ENCODE results near the gene LRRC8E.

The LRRC8E gene

DNA sequence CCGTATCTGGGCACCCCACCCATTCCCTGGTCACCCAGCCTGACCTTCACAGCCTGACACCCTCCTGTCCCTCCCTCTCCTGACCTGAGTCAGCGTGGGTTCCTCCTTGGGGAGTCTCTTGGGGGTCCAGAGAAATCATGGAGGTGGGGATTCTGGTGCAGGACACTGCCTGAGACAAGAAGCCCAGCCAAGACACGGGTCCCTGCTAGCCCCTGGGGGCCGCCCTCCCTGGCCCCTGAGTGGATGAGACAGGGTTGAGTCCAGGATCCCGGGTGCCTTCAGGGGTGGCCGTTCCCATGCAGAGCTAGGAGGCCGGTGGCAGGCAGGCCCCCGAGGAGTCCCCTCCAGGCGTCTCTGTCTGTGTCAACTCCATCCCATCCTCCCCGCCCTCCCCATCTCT is 17.0 kb downstream of the LRRC8E start:
- H3K27me3 ChIP-seq (ENCODE audit: insufficient read depth, low read depth) = no peaks in the 10 kb centered on the region
- H3K27ac ChIP-seq = no peak overlapping the region
- TF ChIP-seq, protein P1, sequence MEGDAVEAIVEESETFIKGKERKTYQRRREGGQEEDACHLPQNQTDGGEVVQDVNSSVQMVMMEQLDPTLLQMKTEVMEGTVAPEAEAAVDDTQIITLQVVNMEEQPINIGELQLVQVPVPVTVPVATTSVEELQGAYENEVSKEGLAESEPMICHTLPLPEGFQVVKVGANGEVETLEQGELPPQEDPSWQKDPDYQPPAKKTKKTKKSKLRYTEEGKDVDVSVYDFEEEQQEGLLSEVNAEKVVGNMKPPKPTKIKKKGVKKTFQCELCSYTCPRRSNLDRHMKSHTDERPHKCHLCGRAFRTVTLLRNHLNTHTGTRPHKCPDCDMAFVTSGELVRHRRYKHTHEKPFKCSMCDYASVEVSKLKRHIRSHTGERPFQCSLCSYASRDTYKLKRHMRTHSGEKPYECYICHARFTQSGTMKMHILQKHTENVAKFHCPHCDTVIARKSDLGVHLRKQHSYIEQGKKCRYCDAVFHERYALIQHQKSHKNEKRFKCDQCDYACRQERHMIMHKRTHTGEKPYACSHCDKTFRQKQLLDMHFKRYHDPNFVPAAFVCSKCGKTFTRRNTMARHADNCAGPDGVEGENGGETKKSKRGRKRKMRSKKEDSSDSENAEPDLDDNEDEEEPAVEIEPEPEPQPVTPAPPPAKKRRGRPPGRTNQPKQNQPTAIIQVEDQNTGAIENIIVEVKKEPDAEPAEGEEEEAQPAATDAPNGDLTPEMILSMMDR (conservative IDR thresholded peaks at IDR 0.05; ENCODE audit: low read depth, low read length) = no peak
- no peak overlapping the region for H3K4me3 ChIP-seq (IDR thresholded peaks at IDR 0.05; ENCODE audit: insufficient read depth, low read depth, low read length)
- H3K36me3 ChIP-seq (ENCODE audit: insufficient read depth) = no peaks in the 10 kb centered on the region
- peak overlapping the region; percentile 71; the same call in 1 of the 2 replicates for H3K9ac ChIP-seq
- H3K79me2 ChIP-seq (ENCODE audit: insufficient read depth, low read depth) = peaks cover 31% of the 10 kb centered on the region
- H4K20me1 ChIP-seq (ENCODE audit: insufficient read depth) = no peaks in the 10 kb centered on the region
- no peak overlapping the region for H2AFZ ChIP-seq (ENCODE audit: low read depth)
- H3K4me2 ChIP-seq = peak overlapping the region; percentile 74
- peaks cover 5% of the 10 kb centered on the region for H3K4me1 ChIP-seq (ENCODE audit: low read depth, poor library complexity, severe bottlenecking)

DNA sequence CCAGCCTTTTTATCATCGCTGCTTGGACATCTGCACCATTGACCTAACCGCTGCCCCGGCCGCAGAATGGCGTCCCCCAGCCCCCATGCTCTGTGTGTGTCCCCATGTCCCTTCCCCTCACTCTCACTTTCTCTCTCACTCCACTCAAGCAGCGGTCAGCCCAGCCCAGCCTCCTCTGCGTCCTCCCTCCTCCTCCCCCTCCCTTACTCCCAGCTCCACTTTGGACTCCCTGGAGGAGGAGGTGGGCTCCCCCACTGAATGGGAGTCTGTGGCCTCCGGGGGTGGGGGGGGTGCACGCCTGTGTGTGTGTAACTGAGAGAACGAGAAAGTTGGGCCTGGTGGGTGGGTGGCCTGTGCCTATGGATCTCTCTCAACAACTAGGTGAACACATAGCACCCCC is 17.5 kb downstream of the LRRC8E start:
- H3K4me2 ChIP-seq = no peak overlapping the region
- H3K36me3 ChIP-seq (ENCODE audit: insufficient read depth) = no peaks in the 10 kb centered on the region
- no peak overlapping the region for H3K9ac ChIP-seq
- TF ChIP-seq, protein P1 (conservative IDR thresholded peaks at IDR 0.05; ENCODE audit: low read depth, low read length) = no peak
- peaks cover 5% of the 10 kb centered on the region for H3K4me1 ChIP-seq (ENCODE audit: low read depth, poor library complexity, severe bottlenecking)
- no peak overlapping the region for H3K27ac ChIP-seq
- no peak overlapping the region for H3K4me3 ChIP-seq (IDR thresholded peaks at IDR 0.05; ENCODE audit: insufficient read depth, low read depth, low read length)
- no peaks in the 10 kb centered on the region for H3K27me3 ChIP-seq (ENCODE audit: insufficient read depth, low read depth)
- H2AFZ ChIP-seq (ENCODE audit: low read depth) = no peak overlapping the region
- peaks cover 31% of the 10 kb centered on the region for H3K79me2 ChIP-seq (ENCODE audit: insufficient read depth, low read depth)
- H4K20me1 ChIP-seq (ENCODE audit: insufficient read depth) = no peaks in the 10 kb centered on the region

DNA sequence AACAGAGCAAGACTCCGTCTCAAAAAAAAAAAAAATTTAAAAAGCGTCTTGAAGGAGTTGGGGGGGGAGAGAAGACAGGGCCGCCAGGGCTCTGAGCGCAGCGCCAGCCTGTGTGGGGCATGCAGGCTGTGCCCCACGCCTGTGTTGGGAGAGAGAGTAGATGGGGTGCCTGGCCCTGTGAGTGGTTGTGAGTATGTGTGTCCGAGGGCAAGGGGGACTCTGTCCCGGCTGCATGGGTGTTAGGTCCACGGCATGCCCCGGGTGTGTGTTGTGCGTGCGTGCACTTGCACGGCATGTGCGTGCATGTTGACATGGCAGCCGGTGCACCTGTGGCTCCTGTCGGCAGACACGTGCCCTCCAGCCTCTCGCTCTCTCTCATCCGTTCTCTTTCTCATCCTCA is 18.8 kb downstream of the LRRC8E start:
- TF ChIP-seq, protein P1 (conservative IDR thresholded peaks at IDR 0.05; ENCODE audit: low read depth, low read length) = no peak
- Histone ChIP-seq H2AFZ (ENCODE audit: low read depth) (no peak overlapping the region), H3K4me3 (IDR thresholded peaks at IDR 0.05; ENCODE audit: insufficient read depth, low read depth, low read length) (no peak overlapping the region), H4K20me1 (ENCODE audit: insufficient read depth) (no peaks in the 10 kb centered on the region), H3K27me3 (ENCODE audit: insufficient read depth, low read depth) (no peaks in the 10 kb centered on the region), H3K9ac (no peak overlapping the region), H3K79me2 (ENCODE audit: insufficient read depth, low read depth) (peaks cover 31% of the 10 kb centered on the region), H3K4me1 (ENCODE audit: low read depth, poor library complexity, severe bottlenecking) (peaks cover 5% of the 10 kb centered on the region), H3K36me3 (ENCODE audit: insufficient read depth) (no peaks in the 10 kb centered on the region), H3K27ac (no peak overlapping the region), H3K4me2 (no peak overlapping the region)

DNA sequence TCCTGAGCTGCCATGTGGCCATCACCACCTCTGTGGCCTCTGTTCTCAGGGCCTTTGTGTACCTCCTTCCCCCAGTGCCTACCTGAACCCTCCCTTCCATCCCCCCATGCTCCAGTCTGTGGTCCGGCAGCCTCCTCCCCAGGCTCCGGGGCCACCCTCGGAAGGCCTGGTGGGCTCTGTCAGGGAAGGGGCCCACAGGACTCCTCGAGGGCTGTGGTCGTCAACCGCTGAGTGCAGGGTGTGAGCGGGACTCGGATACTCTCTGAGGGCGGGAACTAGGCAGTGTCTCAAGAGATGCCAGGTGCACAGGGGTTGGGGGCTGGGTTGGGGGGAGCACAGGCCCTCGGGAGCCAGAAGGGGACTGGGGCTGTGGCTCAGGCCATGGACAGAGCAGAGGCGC is 19.2 kb downstream of the LRRC8E start:
- TF ChIP-seq, protein P1 (conservative IDR thresholded peaks at IDR 0.05; ENCODE audit: low read depth, low read length) = no peak
- no peaks in the 10 kb centered on the region for H4K20me1 ChIP-seq (ENCODE audit: insufficient read depth)
- H3K27me3 ChIP-seq (ENCODE audit: insufficient read depth, low read depth) = no peaks in the 10 kb centered on the region
- H3K4me2 ChIP-seq = no peak overlapping the region
- no peak overlapping the region for H3K27ac ChIP-seq
- peaks cover 5% of the 10 kb centered on the region for H3K4me1 ChIP-seq (ENCODE audit: low read depth, poor library complexity, severe bottlenecking)
- H3K36me3 ChIP-seq (ENCODE audit: insufficient read depth) = no peaks in the 10 kb centered on the region
- H3K9ac ChIP-seq = no peak overlapping the region
- peaks cover 31% of the 10 kb centered on the region for H3K79me2 ChIP-seq (ENCODE audit: insufficient read depth, low read depth)
- no peak overlapping the region for H3K4me3 ChIP-seq (IDR thresholded peaks at IDR 0.05; ENCODE audit: insufficient read depth, low read depth, low read length)
- H2AFZ ChIP-seq (ENCODE audit: low read depth) = no peak overlapping the region

Measured in KMS-11 (cell line).